ENCODE results near the gene CPSF3. TPM values are rescaled to one million over a fixed set of nuclear protein-coding genes. Genes with fewer than 3 reads are reported as not detected.
"Not testable (repeated sequence)": the region's sequence is repeated elsewhere in the genome, so short reads cannot be mapped to it uniquely, and the experiment has no call there.

Gene CPSF3
- total RNA-seq, 1 donor from 2014 or later: 44.0 TPM

DNA sequence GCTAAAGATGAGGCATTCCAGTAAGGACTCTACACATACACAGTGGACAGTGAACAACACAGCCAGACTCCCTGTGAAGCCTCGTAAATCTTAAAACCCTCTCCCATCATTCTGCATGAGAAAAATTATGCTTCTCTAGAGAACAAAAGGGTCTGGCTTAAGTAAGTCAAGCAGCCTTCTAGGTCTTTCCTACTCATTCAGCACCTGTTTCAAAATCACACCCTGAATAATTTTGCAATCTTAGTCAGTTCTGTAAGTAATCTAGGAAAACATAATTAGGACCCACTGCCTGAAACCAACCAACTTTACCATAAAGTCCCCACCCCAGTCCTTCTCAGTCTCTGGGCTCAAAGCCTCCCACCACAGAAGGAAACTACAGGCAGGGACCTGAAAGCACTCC is 70.6 kb downstream of the CPSF3 start:
- Mint-ChIP-seq H3K4me1 (no peaks in the 10 kb centered on the region), H3K36me3 (ENCODE audit: low read depth) (peaks cover 86% of the 10 kb centered on the region), H3K27ac (no peak overlapping the region), H3K4me3 (no peak overlapping the region), H3K9me3 (no peaks in the 10 kb centered on the region), H3K27me3 (no peaks in the 10 kb centered on the region)
- POLR2A ChIA-PET: interaction anchor here (0.6 to 0.9 kb wide), 2 partner anchors 9 to 62 kb away, joined by 3 to 5 read pairs; partner anchors contain the start of gene ADAM17
- no peak for ATAC-seq (ENCODE audit: low read depth)
- no peak for DNase-seq
- no peak for TF ChIP-seq CTCF (IDR thresholded peaks at IDR 0.05)
- intact Hi-C loops (cut with micrococcal nuclease): no loop called here
- CTCF ChIA-PET: no interaction called here

GRCh38 chr2:9497017-9497416 is 73.6 kb downstream of the CPSF3 start:
- Mint-ChIP-seq H3K4me3 (no peak overlapping the region), H3K4me1 (no peaks in the 10 kb centered on the region), H3K27ac (peak overlapping the region; percentile 24), H3K9me3 (no peaks in the 10 kb centered on the region), H3K27me3 (no peaks in the 10 kb centered on the region), H3K36me3 (ENCODE audit: low read depth) (peaks cover 83% of the 10 kb centered on the region)
- ChIA-PET CTCF (no interaction called here), POLR2A (no interaction called here)
- no peak for DNase-seq
- intact Hi-C loops (cut with micrococcal nuclease): no loop called here
- TF ChIP-seq CTCF (IDR thresholded peaks at IDR 0.05): no peak
- ATAC-seq (ENCODE audit: low read depth): no peak

DNA sequence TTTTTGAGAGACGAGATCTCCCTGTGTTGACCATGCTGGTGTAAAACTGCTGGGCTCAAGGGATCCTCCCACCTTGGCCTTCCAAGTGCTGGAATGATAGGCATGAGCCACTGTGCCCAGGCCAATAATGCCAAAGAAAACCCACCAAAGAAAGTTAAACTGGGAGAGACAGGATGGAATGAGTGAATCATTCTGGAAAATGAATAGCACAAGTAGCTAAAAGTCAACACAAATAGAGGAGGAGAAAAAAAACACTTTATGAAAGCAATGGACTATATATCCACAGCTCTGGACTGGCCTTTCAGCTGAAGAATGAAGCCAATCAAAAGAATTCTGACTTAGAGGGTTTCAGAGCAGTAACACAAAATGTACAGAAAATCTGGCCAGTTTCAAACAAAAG is 74.8 kb downstream of the CPSF3 start:
- ATAC-seq (ENCODE audit: low read depth) (no peak), DNase-seq (no peak)
- no peaks in the 10 kb centered on the region for H3K4me1 Mint-ChIP-seq
- peaks cover 83% of the 10 kb centered on the region for H3K36me3 Mint-ChIP-seq (ENCODE audit: low read depth)
- TF ChIP-seq CTCF (IDR thresholded peaks at IDR 0.05): no peak
- H3K27ac Mint-ChIP-seq: no peak overlapping the region
- H3K27me3 Mint-ChIP-seq: no peaks in the 10 kb centered on the region
- intact Hi-C loops (cut with micrococcal nuclease): no loop called here
- ChIA-PET POLR2A (no interaction called here), CTCF (no interaction called here)
- no peak overlapping the region for H3K4me3 Mint-ChIP-seq
- H3K9me3 Mint-ChIP-seq: no peaks in the 10 kb centered on the region

- TF ChIP-seq CTCF (IDR thresholded peaks at IDR 0.05): no peak
- POLR2A ChIA-PET: no interaction called here
- intact Hi-C loops (cut with micrococcal nuclease): no loop called here
- H3K27me3 Mint-ChIP-seq: no peaks in the 10 kb centered on the region
- ATAC-seq (ENCODE audit: low read depth) (no peak), DNase-seq (no peak)
- no peak overlapping the region for H3K27ac Mint-ChIP-seq
- H3K36me3 Mint-ChIP-seq (ENCODE audit: low read depth): peaks cover 70% of the 10 kb centered on the region
- CTCF ChIA-PET: no interaction called here
- no peak overlapping the region for H3K4me3 Mint-ChIP-seq
- no peaks in the 10 kb centered on the region for H3K4me1 Mint-ChIP-seq
- no peaks in the 10 kb centered on the region for H3K9me3 Mint-ChIP-seq
These were observed 85.5 kb downstream of the CPSF3 start for GRCh38 chr2:9508931-9509330.

DNA sequence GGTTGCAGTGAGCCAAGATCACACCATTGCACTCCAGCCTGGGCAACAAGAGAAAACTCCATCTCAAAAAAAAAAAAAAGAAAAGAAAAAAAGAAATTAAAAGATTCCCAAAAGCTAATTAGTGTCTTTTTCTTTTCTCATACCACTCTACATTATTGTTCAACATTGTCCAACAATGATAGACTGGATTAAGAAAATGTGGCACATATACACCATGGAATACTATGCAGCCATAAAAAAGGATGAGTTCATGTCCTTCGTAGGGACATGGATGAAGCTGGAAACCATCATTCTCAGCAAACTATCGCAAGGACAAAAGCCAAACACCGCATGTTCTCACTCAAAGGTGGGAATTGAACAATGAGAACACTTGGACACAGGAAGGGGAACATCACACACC is 90.5 kb downstream of the CPSF3 start:
- H3K4me3 Mint-ChIP-seq; intact Hi-C loops (cut with micrococcal nuclease); DNase-seq; H3K27ac Mint-ChIP-seq; CTCF ChIA-PET; ATAC-seq (ENCODE audit: low read depth); H3K4me1 Mint-ChIP-seq; H3K9me3 Mint-ChIP-seq; H3K27me3 Mint-ChIP-seq: not testable (repeated sequence)
- H3K36me3 Mint-ChIP-seq (ENCODE audit: low read depth): peaks cover 61% of the 10 kb centered on the region
- POLR2A ChIA-PET: interaction anchor here (0.7 kb wide), 1 partner anchor 568 kb away, joined by 3 read pairs; no protein-coding TSS in a partner anchor

Data from activated B cell treated with CpG ODN at 0.5 μM for 24 hours (primary cell).